DMS79 treated with DMSO at 0.1 percent for 48 hours (cell line): ENCODE data around the gene HBS1L.

Experiments used
- DNase-seq: peaks from one replicate; lab custom pipeline; 2025; lab: John Stamatoyannopoulos, UW

Gene HBS1L

GRCh38 chr6:135054569-135055498 lies at the start of gene HBS1L:
HBS1L (minus strand) TSS chr6:135054822; CDS start chr6:135054691, 131 bp downstream.
- DNase-seq, result peak; percentile 95

- no peak for DNase-seq
These were observed 49.6 kb upstream of the HBS1L start for GRCh38 chr6:135104199-135104598.

- no peak for DNase-seq
These were observed 47.6 kb upstream of the HBS1L start for GRCh38 chr6:135102191-135102590.

GRCh38 chr6:135097172-135097571 lies 42.5 kb upstream of the HBS1L start:
- no peak for DNase-seq

- DNase-seq, result no peak
These were observed 41.9 kb upstream of the HBS1L start for GRCh38 chr6:135096403-135097130.

DNA sequence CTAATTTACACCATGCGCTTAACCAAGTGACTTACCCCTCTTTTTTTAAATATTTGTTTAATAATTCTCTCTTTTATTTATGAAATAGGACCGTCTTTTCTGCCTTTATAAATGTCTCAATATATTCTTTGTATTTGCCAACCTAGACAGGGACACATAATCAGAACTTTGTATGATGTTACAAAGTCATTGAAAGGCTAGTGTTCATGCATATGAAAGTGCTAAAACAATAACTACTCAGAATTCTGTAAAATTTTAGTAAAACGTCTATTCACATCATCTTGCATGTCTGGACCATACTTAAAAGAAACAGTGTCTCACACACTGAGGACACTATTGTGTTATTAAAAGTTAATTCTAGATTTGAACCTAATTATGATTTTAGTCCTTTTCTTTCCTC lies 41.1 kb upstream of the HBS1L start:
- DNase-seq, result no peak

GRCh38 chr6:135094403-135094821 lies 39.8 kb upstream of the HBS1L start:
- DNase-seq, result no peak

DNA sequence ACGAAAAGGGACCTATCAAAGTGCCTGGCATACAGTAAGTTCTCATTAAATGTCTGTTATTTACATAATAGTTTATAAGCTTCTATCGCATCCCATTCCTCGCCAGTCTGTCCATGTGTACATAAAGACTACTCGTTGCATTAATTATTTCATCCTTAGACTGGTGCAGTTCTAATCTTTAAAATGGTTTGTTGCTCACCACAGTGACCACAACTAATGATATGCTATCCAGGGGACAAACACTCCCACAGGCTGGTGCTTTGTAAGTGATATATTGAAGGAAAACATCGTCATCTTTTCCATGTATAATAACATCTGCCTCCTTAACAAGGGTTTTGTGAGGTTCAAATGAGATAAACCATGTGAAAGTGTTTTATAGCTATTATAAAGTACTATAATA lies 39.0 kb upstream of the HBS1L start:
- no peak for DNase-seq

DNA sequence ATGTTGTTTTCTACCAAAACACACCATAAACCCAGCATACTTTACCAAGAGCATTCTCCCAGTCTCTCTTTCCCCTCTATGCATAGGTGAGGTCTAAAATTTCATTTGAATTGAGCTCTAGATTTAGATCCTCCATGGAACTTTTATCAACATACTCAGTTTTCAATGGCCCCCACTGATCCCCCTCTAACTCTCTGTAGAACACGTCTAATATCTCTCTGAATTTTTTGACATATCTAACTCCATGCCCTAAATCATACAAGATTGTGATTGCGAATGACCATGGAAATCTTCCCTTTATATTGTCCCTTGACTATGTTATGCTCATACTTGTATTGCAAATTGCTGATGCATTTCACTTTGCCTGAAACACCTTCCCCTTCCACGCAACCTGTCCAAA lies 38.1 kb upstream of the HBS1L start:
- no peak for DNase-seq

DNA sequence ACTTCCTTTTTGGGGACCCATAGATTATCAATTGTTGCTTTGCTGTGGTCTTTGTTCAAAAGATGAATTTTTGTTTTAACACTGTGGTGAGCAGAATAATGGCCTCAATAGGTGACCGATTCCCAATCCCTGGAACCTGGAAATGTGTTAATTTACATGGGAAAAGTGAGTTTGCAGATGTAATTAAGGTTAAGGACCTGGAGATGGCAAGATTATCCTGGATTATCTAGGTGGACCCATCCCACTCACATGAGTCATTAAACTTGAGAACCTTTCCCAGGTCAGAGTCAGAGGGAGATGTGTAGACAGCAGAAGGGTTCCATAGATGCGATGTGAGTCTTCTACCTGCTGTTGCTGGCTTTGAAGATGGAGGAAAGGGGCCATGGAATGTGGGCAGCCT lies 36.2 kb upstream of the HBS1L start:
- DNase-seq, result no peak

DNA sequence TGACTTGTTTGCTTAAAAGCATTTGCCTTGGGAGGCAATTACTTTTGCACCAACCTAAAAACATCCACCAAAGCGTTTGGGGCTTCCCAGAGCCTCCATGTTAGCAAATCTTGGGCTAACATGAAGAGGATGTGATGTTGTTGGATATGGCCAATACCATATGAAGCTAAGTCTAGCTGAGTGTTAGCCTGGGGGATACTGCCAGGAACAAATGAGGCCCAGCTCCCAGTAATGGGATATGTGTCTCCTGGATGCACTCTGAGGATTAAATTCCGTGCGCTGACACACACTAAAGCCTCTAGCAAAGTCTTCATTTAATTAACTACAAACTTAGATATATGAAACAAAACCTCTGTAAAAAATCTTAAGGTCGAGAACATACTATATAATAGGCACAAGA lies 35.3 kb upstream of the HBS1L start:
- no peak for DNase-seq

GRCh38 chr6:135088818-135089809 lies 34.5 kb upstream of the HBS1L start:
- no peak for DNase-seq

DNA sequence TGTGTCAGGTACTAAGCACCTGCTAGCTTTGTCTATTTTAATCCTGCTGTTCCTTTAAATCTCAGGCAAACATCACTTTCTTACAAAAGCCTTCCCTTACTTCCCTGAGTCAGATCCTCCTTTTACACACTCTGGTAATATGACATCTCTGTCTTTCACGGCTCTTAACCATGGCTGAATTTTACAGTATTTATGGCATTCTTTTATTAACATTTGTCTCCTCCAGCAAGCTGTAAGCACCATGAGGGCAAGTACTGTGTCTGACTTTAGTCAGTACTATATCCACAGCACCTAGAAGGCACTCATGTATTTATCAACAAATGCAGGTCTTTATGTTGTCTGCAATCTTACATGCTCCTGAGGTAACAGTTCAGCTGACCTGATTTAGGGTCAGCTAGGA lies 33.7 kb upstream of the HBS1L start:
- DNase-seq, result no peak

DNA sequence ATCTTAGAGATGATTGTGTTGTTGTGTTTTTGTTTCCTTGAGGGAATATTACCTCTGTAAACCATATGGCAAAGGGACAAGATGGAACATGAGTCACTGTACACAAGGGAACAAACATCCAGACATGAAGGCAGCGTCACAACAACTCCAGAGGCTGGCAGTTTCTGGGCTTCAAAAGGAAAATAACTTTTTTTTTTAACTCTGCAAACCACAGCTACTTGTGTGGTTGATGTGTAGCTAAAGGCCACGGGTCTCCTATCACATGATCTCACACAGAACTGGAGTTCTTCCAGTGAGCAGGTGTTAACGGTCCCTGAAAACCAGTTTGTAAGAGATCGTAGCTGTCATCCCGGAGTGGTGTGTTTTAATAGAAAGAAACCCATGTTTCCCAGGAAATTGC lies 33.2 kb upstream of the HBS1L start:
- DNase-seq, result no peak

DNA sequence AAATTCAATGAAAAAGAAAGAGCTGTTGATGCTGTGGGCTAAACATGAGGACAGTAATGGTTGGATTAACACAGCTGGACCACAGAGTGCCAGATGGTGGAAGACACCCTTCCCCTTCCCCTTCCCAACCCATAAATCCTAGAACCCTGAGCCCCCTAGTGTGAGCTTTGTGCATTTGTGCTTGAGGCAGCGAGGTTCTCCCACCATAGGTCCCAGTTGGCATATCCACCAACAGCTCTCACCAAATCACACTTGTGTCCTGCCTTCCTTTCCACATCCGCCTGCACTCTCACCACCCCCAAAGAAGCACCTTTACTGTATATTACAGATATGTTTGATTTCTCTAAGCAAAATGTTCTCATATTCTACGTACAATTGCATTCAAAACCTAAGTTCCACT lies 32.8 kb upstream of the HBS1L start:
- no peak for DNase-seq

DNA sequence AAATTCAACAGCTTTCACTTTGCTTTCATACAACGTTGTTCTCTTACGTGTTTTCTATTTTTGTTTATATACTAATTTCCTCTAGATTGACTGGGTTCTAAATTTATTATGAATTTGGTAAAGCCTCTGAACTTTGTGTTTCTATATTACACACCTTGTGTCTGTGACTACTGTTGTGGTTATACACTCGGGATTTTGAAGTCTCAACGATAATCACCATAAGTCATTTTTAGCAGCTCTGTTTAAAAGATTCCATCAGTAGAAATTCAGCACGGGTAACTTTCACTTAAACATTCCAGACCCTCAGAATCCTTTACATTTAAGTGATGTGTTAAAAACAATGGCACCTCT lies 31.8 kb upstream of the HBS1L start:
- no peak for DNase-seq

GRCh38 chr6:135085700-135086413 lies 31.2 kb upstream of the HBS1L start:
- no peak for DNase-seq

DNA sequence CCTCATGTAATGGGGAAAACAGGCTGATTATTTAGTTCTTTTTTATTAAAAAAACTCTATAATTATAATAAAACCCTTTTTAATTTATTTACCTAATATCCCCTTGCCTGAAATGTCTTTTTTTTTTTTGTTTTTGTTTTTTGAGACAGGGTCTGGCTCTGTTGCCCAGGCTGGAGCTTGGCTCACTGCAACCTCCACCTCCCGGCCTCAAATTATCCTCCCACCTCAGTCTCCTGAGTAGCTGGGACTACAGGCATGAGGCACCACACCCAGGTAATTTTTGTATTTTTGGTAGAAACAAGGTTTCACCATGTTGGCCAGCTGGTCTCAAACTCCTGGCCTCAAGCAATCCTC lies 30.3 kb upstream of the HBS1L start:
- DNase-seq, result no peak

- DNase-seq, result no peak
These were observed 29.6 kb upstream of the HBS1L start for GRCh38 chr6:135084001-135084915.

GRCh38 chr6:135081966-135082365 lies 27.3 kb upstream of the HBS1L start:
- DNase-seq, result no peak
